Measurements from ENCODE around the gene GLO1.

DNA sequence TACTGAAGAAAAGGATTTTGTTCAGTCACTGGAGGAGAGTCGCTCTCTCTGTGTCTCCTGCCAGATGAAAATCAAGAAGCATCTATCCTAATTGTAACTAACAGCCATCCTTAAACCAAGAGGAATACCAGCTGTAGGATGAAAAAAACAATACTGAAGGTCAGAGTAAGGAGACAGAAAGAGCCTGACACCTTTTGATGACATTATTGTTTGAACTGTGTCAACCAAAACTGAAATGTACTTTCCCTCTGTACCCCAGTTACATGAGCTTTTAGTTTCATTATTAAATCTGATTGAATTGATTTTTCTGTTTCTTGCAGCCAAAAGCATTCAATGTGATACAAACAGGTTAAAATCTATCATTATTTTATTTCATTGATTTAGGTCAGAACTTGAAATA is 46.0 kb downstream of the GLO1 start:
- TF ChIP-seq, protein P1, sequence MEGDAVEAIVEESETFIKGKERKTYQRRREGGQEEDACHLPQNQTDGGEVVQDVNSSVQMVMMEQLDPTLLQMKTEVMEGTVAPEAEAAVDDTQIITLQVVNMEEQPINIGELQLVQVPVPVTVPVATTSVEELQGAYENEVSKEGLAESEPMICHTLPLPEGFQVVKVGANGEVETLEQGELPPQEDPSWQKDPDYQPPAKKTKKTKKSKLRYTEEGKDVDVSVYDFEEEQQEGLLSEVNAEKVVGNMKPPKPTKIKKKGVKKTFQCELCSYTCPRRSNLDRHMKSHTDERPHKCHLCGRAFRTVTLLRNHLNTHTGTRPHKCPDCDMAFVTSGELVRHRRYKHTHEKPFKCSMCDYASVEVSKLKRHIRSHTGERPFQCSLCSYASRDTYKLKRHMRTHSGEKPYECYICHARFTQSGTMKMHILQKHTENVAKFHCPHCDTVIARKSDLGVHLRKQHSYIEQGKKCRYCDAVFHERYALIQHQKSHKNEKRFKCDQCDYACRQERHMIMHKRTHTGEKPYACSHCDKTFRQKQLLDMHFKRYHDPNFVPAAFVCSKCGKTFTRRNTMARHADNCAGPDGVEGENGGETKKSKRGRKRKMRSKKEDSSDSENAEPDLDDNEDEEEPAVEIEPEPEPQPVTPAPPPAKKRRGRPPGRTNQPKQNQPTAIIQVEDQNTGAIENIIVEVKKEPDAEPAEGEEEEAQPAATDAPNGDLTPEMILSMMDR (IDR thresholded peaks at IDR 0.05): no peak
- no peak for TF ChIP-seq POLR2A (IDR thresholded peaks at IDR 0.05)

All from esophagus squamous epithelium (tissue), 4 donors.